ENCODE measurements around the gene DAZL. TPM values are rescaled to one million over a fixed set of nuclear protein-coding genes. Genes with fewer than 3 reads are reported as not detected.

DAZL gene
- polyA plus RNA-seq, 1 of the 3 experiments (the other 2 are of a cell fraction), result not detected

- H3K4me1 ChIP-seq (ENCODE audit: control insufficient read depth in 1 of 2, insufficient read depth in 2 of 2, low read depth in 1 of 2, low read length in 1 of 2), result no peaks in the 10 kb centered on the region
- no peak overlapping the region for H3K4me3 ChIP-seq (ENCODE audit: low read depth in 2 of 2, low read length in 1 of 2)
- no peak for TF ChIP-seq PBX3 (IDR thresholded peaks at IDR 0.05)
- no peak for TF ChIP-seq EZH2phosphoT487 (IDR thresholded peaks at IDR 0.05; ENCODE audit: borderline replicate concordance, low read depth)
- TF ChIP-seq RXRA (IDR thresholded peaks at IDR 0.05; ENCODE audit: borderline replicate concordance, low read depth), result no peak
- no peak for TF ChIP-seq CHD2 (IDR thresholded peaks at IDR 0.05; ENCODE audit: low read length, partially characterized antibody)
- TF ChIP-seq RCOR1 (IDR thresholded peaks at IDR 0.05; ENCODE audit: low read length), result no peak
- TF ChIP-seq USF2 (IDR thresholded peaks at IDR 0.05; ENCODE audit: borderline replicate concordance, low read depth, low read length), result no peak
- no peak for TF ChIP-seq RFX5 (IDR thresholded peaks at IDR 0.05; ENCODE audit: low read length)
- TF ChIP-seq NFIC (IDR thresholded peaks at IDR 0.05; ENCODE audit: borderline replicate concordance), result no peak
- no peak for TF ChIP-seq MAX (IDR thresholded peaks at IDR 0.05; ENCODE audit: low read depth)
- no peak for TF ChIP-seq JUND (IDR thresholded peaks at IDR 0.05)
- no peak overlapping the region for H2AFZ ChIP-seq (ENCODE audit: low read depth)
- H3F3A ChIP-seq (replicated peaks; ENCODE audit: insufficient read depth), result no peaks in the 10 kb centered on the region
- H4K20me1 ChIP-seq (ENCODE audit: insufficient read depth), result no peaks in the 10 kb centered on the region
- no peaks in the 10 kb centered on the region for H3K9me2 ChIP-seq
- H3K9ac ChIP-seq, result no peak overlapping the region
- ChIA-PET POLR2A (no interaction called here), CTCF (interaction anchor here (2.5 kb wide), 1 partner anchor 8 kb away, joined by 18 read pairs; no protein-coding TSS in a partner anchor)
- no peaks in the 10 kb centered on the region for H3K27me3 ChIP-seq (ENCODE audit: insufficient read depth)
- H3K4me2 ChIP-seq, result no peak overlapping the region
- 53% methylated on average over 2 of the region's 2 CpGs for WGBS (ENCODE audit: low lambda C conversion rate)
- no peaks in the 10 kb centered on the region for H3K9me3 ChIP-seq
- H3K79me2 ChIP-seq (ENCODE audit: insufficient read depth), result no peaks in the 10 kb centered on the region
- H3K36me3 ChIP-seq (replicated peaks in 1 of 2; ENCODE audit: control insufficient read depth in 1 of 2, insufficient read depth in 2 of 2, low read length in 1 of 2), result no peaks in the 10 kb centered on the region
- DNase-seq, result no peak
- no peak overlapping the region for H3K27ac ChIP-seq (ENCODE audit: low read depth in 2 of 2, low read length in 1 of 2)
Measured at GRCh38 chr3:16608816-16609215, 3.6 kb upstream of the DAZL start.

GRCh38 chr3:16607718-16608117, 2.5 kb upstream of the DAZL start:
- WGBS (ENCODE audit: low lambda C conversion rate), result 41% methylated on average over 3 of the region's 3 CpGs
- CTCF ChIA-PET, result interaction anchor here (0.9 kb wide), 1 partner anchor 11 kb away, joined by 3 read pairs; no protein-coding TSS in a partner anchor
- TF ChIP-seq SMC3 (IDR thresholded peaks at IDR 0.05; ENCODE audit: low read depth, low read length) (no peak), ELF1 (IDR thresholded peaks at IDR 0.05) (no peak), TAF1 (IDR thresholded peaks at IDR 0.05; ENCODE audit: borderline replicate concordance, low read depth, low read length) (no peak), CTCF (IDR thresholded peaks at IDR 0.05) (no peak), MXI1 (IDR thresholded peaks at IDR 0.05; ENCODE audit: low read depth, low read length) (no peak), RCOR1 (IDR thresholded peaks at IDR 0.05; ENCODE audit: low read length) (no peak), YY1 (IDR thresholded peaks at IDR 0.05; ENCODE audit: low read depth) (no peak), FOXM1 (IDR thresholded peaks at IDR 0.05; ENCODE audit: low read depth) (no peak), GATA2 (CRISPR knock-in tag; IDR thresholded peaks at IDR 0.05) (no peak), FOXJ3 (CRISPR knock-in tag; IDR thresholded peaks at IDR 0.05) (no peak), NFIC (IDR thresholded peaks at IDR 0.05; ENCODE audit: borderline replicate concordance) (no peak), MAX (IDR thresholded peaks at IDR 0.05; ENCODE audit: low read depth) (no peak), POLR2AphosphoS5 (IDR thresholded peaks at IDR 0.05; ENCODE audit: low read depth, low read length) (no peak)
- TF ChIP-seq, protein P1, sequence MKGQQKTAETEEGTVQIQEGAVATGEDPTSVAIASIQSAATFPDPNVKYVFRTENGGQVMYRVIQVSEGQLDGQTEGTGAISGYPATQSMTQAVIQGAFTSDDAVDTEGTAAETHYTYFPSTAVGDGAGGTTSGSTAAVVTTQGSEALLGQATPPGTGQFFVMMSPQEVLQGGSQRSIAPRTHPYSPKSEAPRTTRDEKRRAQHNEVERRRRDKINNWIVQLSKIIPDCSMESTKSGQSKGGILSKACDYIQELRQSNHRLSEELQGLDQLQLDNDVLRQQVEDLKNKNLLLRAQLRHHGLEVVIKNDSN (IDR thresholded peaks at IDR 0.05; ENCODE audit: borderline replicate concordance, low read depth), result no peak

More at GRCh38 chr3:16607718-16608117, 2.5 kb upstream of the DAZL start:
- H3K4me2 ChIP-seq, result no peak overlapping the region
- H3F3A ChIP-seq (replicated peaks; ENCODE audit: insufficient read depth), result peaks cover 4% of the 10 kb centered on the region
- H3K4me1 ChIP-seq (ENCODE audit: control insufficient read depth in 1 of 2, insufficient read depth in 2 of 2, low read depth in 1 of 2, low read length in 1 of 2), result no peaks in the 10 kb centered on the region
- H3K27ac ChIP-seq (ENCODE audit: low read depth in 2 of 2, low read length in 1 of 2), result no peak overlapping the region
- H3K9ac ChIP-seq, result no peak overlapping the region
- H4K20me1 ChIP-seq (ENCODE audit: insufficient read depth), result no peaks in the 10 kb centered on the region
- no peaks in the 10 kb centered on the region for H3K79me2 ChIP-seq (ENCODE audit: insufficient read depth)
- H3K9me2 ChIP-seq, result no peaks in the 10 kb centered on the region
- POLR2A ChIA-PET, result no interaction called here
- no peak overlapping the region for H2AFZ ChIP-seq (ENCODE audit: low read depth)
- no peaks in the 10 kb centered on the region for H3K27me3 ChIP-seq (ENCODE audit: insufficient read depth)
- H3K4me3 ChIP-seq (ENCODE audit: low read depth in 2 of 2, low read length in 1 of 2), result no peak overlapping the region
- H3K36me3 ChIP-seq (replicated peaks in 1 of 2; ENCODE audit: control insufficient read depth in 1 of 2, insufficient read depth in 2 of 2, low read length in 1 of 2), result no peaks in the 10 kb centered on the region
- H3K9me3 ChIP-seq, result no peaks in the 10 kb centered on the region
- no peak for DNase-seq

Data from SK-N-SH (cell line).